Suprapubic skin (tissue), 3 donors: Measurements from ENCODE around the gene GOSR1.

ENCODE experiments used
- CTCF ChIP-seq, 2 donors: fragments of 200-600 bp in 1 of 2; fragments of 450-650 bp in 1 of 2; sonication (generic) in 1 of 2; IDR thresholded peaks; one replicate each; pipeline ENCODE4 v1.5.1; 2016 to 2019; ENCODE audit warnings: antibody characterized with exemption in 2 of 2, mild to moderate bottlenecking in 1 of 2, moderate library complexity in 1 of 2
- POLR2A ChIP-seq, 2 donors: fragments of 450-650 bp; IDR thresholded peaks; one replicate each; pipeline ENCODE4 v1.6.1; 2017; ENCODE audit warnings: antibody characterized with exemption in 2 of 2, mild to moderate bottlenecking in 2 of 2, moderate library complexity in 2 of 2

- TF ChIP-seq POLR2A (IDR thresholded peaks at IDR 0.05) (no peak), CTCF (IDR thresholded peaks at IDR 0.05) (no peak)
Measured at GRCh38 chr17:30532871-30533270, 55.7 kb downstream of the GOSR1 start.
